HepG2 (cell line): ENCODE results near the gene ANKRD11. TPM values are rescaled to one million over a fixed set of nuclear protein-coding genes. Genes with fewer than 3 reads are reported as not detected.

Experiments used
- BRCA1 ChIP-seq: sonication (generic); formaldehyde crosslinking; IDR thresholded peaks from 2 replicates; pipeline ENCODE4 v1.4.0; 2020; ENCODE audit warnings: missing genetic modification reagents
- CC2D1A ChIP-seq: sonication (generic); formaldehyde crosslinking; IDR thresholded peaks from 2 replicates; pipeline ENCODE4 v1.8.1; 2023; ENCODE audit warnings: mild to moderate bottlenecking, missing genetic modification reagents
- EHMT2 ChIP-seq: fragments of 200-600 bp; sonication (generic); IDR thresholded peaks from 2 replicates; pipeline ENCODE4 v1.7.0; 2017; ENCODE audit warnings: antibody characterized with exemption, low read depth, low read length, borderline replicate concordance
- EP300 ChIP-seq, 3 experiments: sonication (generic) in 1 of 3; formaldehyde crosslinking in 1 of 3; IDR thresholded peaks; 2 replicates each; pipeline versions ENCODE4 v1.5.1 to v1.6.1; 2011 to 2020; ENCODE audit warnings: low read depth in 2 of 3, low read length in 2 of 3, borderline replicate concordance in 1 of 3, improper control_type of control experiment in 1 of 3, mild to moderate bottlenecking in 1 of 3, missing genetic modification reagents in 1 of 3, moderate library complexity in 1 of 3
- GTF2F1 ChIP-seq: fragments of 150-350 bp; IDR thresholded peaks from 2 replicates; pipeline ENCODE4 v1.6.1; 2014; ENCODE audit warnings: low read length
- IRF2 ChIP-seq: IDR thresholded peaks from 2 replicates; pipeline ENCODE4 v1.6.1; 2018; ENCODE audit warnings: missing genetic modification reagents, missing compliant biosample characterization
- KMT2A ChIP-seq: sonication (generic); formaldehyde crosslinking; IDR thresholded peaks from 2 replicates; pipeline ENCODE4 v1.4.0; 2020; ENCODE audit warnings: missing genetic modification reagents
- SMARCC2 ChIP-seq: fragments of 450-650 bp; IDR thresholded peaks from 2 replicates; pipeline ENCODE4 v1.6.1; 2017; ENCODE audit warnings: antibody characterized with exemption, mild to moderate bottlenecking
- SOX6 ChIP-seq, 2 experiments: fragments of 450-650 bp in 1 of 2; sonication (generic) in 1 of 2; formaldehyde crosslinking in 1 of 2; IDR thresholded peaks; 2 replicates each; pipeline versions ENCODE4 v1.4.0 to v1.6.1; 2017 to 2020; ENCODE audit warnings: antibody characterized with exemption in 1 of 2, mild to moderate bottlenecking in 1 of 2, missing genetic modification reagents in 1 of 2
- TGIF2 ChIP-seq: IDR thresholded peaks from 2 replicates; pipeline ENCODE4 v1.6.1; 2016; ENCODE audit warnings: control low read depth, missing compliant biosample characterization
- ZKSCAN1 ChIP-seq: fragments of 150-350 bp; IDR thresholded peaks from 2 replicates; pipeline ENCODE4 v1.6.1; 2014; ENCODE audit warnings: low read length
- ZNF136 ChIP-seq: sonication (generic); formaldehyde crosslinking; IDR thresholded peaks from 2 replicates; pipeline ENCODE4 v1.8.1; 2022; ENCODE audit warnings: low read depth, mild to moderate bottlenecking, moderate library complexity, missing genetic modification reagents
- ZNF17 ChIP-seq: sonication (generic); formaldehyde crosslinking; IDR thresholded peaks from 2 replicates; pipeline ENCODE4 v1.5.0; 2020; ENCODE audit warnings: mild to moderate bottlenecking, missing genetic modification reagents
- ZNF589 ChIP-seq: sonication (generic); formaldehyde crosslinking; conservative IDR thresholded peaks from 2 replicates; pipeline ENCODE4 v1.8.0; 2022; ENCODE audit warnings: mild to moderate bottlenecking, moderate library complexity, missing genetic modification reagents
- ZNF652 ChIP-seq: IDR thresholded peaks from 2 replicates; pipeline ENCODE4 v1.6.1; 2016; ENCODE audit warnings: low read depth, borderline replicate concordance
- ZNF879 ChIP-seq: sonication (generic); formaldehyde crosslinking; IDR thresholded peaks from 2 replicates; pipeline ENCODE4 v1.8.1; 2023; ENCODE audit warnings: missing genetic modification reagents
- polyA plus RNA-seq, 8 experiments: library from polyadenylated mRNA; depleted of rRNA in 3 of 8; stranded (reverse) in 7 of 8; unstranded in 1 of 8; fragments of >200 nt; fragmentation: Illumina TruSeq in 4 of 8; extraction: Trizol in 4 of 8; gene quantifications; 2 replicates each; pipeline versions ENCODE4 v1.2.1 to v1.2.3, GENCODE V29; 2011 to 2016; ENCODE audit warnings: low read depth in 4 of 8, missing spikeins in 1 of 8, mixed read lengths in 1 of 8; ENCODE audit not compliant: insufficient read depth in 1 of 8
- total RNA-seq, 5 experiments: library from RNA; depleted of rRNA; stranded (reverse); fragments of >200 nt; fragmentation: Illumina TruSeq; extraction: Trizol; gene quantifications; 2 replicates each; pipeline ENCODE4 v1.2.3, GENCODE V29; 2016; ENCODE audit warnings: low read depth in 1 of 5
- TF ChIP-seq, protein P1 (sequence below): sonication (generic); formaldehyde crosslinking; IDR thresholded peaks from 2 replicates; pipeline ENCODE4 v1.9.0; 2022; ENCODE audit warnings: low read depth, missing genetic modification reagents
- TF ChIP-seq, protein P2 (sequence below): sonication (generic); formaldehyde crosslinking; IDR thresholded peaks from 2 replicates; pipeline ENCODE4 v1.4.0; 2020; ENCODE audit warnings: missing genetic modification reagents
- TF ChIP-seq, protein P3 (sequence below): sonication (generic); formaldehyde crosslinking; IDR thresholded peaks from 2 replicates; pipeline ENCODE4 v1.5.1; 2020; ENCODE audit warnings: missing genetic modification reagents, mild to moderate bottlenecking, borderline replicate concordance
- TF ChIP-seq, protein P4 (sequence below): sonication (generic); formaldehyde crosslinking; IDR thresholded peaks from 2 replicates; pipeline ENCODE4 v1.8.0; 2022; ENCODE audit warnings: missing genetic modification reagents, mild to moderate bottlenecking, moderate library complexity, borderline replicate concordance

Gene ANKRD11
- total and polyA plus RNA-seq, 2 of the 13 experiments (the other 11 are each of a cell fraction or from before 2014, with no cell fraction given) = 21.4 to 38.4 TPM

DNA sequence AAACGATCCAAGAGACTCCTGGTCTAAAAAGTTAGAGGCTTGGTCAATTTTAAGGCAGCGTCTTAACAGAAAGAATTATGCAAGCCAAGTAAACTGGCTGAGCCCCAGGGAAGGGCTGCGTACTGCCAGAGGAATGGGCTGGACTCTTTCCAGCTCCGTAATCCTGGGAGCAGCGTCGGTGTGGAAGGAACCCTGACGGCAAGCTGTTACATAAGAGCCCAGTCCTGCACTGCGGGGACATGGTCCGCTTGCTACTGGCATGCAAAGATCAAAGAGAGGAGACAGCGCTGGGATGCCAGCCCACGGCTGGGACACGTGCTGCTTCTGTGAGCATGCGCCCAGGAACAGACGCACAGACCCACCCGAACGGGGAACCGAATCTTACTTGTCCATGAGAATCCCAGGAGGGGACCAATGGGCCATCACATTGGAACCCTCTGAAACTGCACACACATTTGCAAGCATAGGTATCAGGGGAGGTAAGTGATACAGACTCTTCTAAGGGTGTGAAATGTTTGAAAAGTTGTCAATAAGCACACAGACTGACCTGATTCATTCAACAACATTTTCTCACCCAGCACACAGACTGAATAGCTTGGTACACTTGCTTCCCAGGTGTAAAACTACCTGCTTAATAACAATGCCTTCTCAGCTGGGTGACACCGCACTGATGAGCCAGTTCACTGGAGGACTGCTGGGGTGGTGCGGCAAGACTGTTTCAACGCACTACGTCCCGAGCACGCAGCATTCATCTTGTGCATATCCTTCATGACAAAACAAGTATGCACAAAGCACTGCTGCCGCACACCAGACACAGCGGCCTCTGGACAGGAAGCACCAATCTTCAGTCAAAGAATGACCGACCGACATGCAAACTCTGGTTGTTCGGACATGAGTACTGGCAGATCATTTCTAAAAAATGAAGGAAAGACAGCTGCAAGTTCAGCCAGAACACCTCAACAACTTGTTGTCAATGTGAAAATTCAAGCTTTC is 94.9 kb downstream of the ANKRD11 start (continued):
- TF ChIP-seq ZNF879 (CRISPR knock-in tag) (0 out of 2 replicates have a peak, but pooled peaks have one; percentile 44), GTF2F1 (no peak), BRCA1 (CRISPR knock-in tag) (peak; percentile 95), ZNF17 (CRISPR knock-in tag) (no peak), EP300 (IDR thresholded peaks at IDR 0.05; ENCODE audit: low read depth in 2 of 2, low read length in 2 of 2) (peak; percentile 92 to 93), EP300 (CRISPR knock-in tag; IDR thresholded peaks at IDR 0.05; ENCODE audit: borderline replicate concordance) (peak; percentile 90), SMARCC2 (no peak), KMT2A (CRISPR knock-in tag) (peak; percentile 98), ZNF589 (CRISPR knock-in tag) (peak; percentile 19; the same call in 1 of the 2 replicates), IRF2 (peak; percentile 99), EHMT2 (no peak; the same call in 1 of the 2 replicates), ZNF652 (peak; percentile 68; the same call in 1 of the 2 replicates), ZNF136 (CRISPR knock-in tag) (peak; percentile 80; the same call in 1 of the 2 replicates), CC2D1A (CRISPR knock-in tag) (0 out of 2 replicates have a peak, but pooled peaks have one; percentile 78), ZKSCAN1 (no peak), SOX6 (IDR thresholded peaks at IDR 0.05) (no peak), SOX6 (CRISPR knock-in tag; IDR thresholded peaks at IDR 0.05) (peak; percentile 97), TGIF2 (CRISPR knock-in tag) (peak; percentile 99)
- TF ChIP-seq, protein P1, sequence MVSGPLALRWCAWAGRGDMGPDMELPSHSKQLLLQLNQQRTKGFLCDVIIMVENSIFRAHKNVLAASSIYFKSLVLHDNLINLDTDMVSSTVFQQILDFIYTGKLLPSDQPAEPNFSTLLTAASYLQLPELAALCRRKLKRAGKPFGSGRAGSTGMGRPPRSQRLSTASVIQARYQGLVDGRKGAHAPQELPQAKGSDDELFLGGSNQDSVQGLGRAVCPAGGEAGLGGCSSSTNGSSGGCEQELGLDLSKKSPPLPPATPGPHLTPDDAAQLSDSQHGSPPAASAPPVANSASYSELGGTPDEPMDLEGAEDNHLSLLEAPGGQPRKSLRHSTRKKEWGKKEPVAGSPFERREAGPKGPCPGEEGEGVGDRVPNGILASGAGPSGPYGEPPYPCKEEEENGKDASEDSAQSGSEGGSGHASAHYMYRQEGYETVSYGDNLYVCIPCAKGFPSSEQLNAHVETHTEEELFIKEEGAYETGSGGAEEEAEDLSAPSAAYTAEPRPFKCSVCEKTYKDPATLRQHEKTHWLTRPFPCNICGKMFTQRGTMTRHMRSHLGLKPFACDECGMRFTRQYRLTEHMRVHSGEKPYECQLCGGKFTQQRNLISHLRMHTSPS (CRISPR knock-in tag) = peak; percentile 99
- TF ChIP-seq, protein P2, sequence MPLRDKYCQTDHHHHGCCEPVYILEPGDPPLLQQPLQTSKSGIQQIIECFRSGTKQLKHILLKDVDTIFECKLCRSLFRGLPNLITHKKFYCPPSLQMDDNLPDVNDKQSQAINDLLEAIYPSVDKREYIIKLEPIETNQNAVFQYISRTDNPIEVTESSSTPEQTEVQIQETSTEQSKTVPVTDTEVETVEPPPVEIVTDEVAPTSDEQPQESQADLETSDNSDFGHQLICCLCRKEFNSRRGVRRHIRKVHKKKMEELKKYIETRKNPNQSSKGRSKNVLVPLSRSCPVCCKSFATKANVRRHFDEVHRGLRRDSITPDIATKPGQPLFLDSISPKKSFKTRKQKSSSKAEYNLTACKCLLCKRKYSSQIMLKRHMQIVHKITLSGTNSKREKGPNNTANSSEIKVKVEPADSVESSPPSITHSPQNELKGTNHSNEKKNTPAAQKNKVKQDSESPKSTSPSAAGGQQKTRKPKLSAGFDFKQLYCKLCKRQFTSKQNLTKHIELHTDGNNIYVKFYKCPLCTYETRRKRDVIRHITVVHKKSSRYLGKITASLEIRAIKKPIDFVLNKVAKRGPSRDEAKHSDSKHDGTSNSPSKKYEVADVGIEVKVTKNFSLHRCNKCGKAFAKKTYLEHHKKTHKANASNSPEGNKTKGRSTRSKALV = peak; percentile 94
- TF ChIP-seq, protein P3, sequence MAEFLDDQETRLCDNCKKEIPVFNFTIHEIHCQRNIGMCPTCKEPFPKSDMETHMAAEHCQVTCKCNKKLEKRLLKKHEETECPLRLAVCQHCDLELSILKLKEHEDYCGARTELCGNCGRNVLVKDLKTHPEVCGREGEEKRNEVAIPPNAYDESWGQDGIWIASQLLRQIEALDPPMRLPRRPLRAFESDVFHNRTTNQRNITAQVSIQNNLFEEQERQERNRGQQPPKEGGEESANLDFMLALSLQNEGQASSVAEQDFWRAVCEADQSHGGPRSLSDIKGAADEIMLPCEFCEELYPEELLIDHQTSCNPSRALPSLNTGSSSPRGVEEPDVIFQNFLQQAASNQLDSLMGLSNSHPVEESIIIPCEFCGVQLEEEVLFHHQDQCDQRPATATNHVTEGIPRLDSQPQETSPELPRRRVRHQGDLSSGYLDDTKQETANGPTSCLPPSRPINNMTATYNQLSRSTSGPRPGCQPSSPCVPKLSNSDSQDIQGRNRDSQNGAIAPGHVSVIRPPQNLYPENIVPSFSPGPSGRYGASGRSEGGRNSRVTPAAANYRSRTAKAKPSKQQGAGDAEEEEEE (CRISPR knock-in tag) = peak; percentile 96; the same call in 1 of the 2 replicates
- TF ChIP-seq, protein P4, sequence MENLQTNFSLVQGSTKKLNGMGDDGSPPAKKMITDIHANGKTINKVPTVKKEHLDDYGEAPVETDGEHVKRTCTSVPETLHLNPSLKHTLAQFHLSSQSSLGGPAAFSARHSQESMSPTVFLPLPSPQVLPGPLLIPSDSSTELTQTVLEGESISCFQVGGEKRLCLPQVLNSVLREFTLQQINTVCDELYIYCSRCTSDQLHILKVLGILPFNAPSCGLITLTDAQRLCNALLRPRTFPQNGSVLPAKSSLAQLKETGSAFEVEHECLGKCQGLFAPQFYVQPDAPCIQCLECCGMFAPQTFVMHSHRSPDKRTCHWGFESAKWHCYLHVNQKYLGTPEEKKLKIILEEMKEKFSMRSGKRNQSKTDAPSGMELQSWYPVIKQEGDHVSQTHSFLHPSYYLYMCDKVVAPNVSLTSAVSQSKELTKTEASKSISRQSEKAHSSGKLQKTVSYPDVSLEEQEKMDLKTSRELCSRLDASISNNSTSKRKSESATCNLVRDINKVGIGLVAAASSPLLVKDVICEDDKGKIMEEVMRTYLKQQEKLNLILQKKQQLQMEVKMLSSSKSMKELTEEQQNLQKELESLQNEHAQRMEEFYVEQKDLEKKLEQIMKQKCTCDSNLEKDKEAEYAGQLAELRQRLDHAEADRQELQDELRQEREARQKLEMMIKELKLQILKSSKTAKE (CRISPR knock-in tag) = peak; percentile 99
